Vagina (tissue), 2 donors: ENCODE measurements around the gene SPATA25. TPM values are rescaled to one million over a fixed set of nuclear protein-coding genes. Genes with fewer than 3 reads are reported as not detected.

Experiments used
- DNase-seq, 2 donors: peaks; one replicate each; pipeline ENCODE4 v3.0.0-alpha.2; 2017; ENCODE audit errors: extremely low spot score in 2 of 2
- H3K27ac ChIP-seq: fragments of 200-600 bp; sonication (generic); one replicate; pipeline ENCODE4 v1.5.1; 2019
- H3K27me3 ChIP-seq: fragments of 200-600 bp; sonication (generic); one replicate; pipeline ENCODE4 v1.5.1; 2019
- H3K36me3 ChIP-seq, 2 donors: fragments of 200-600 bp; sonication (generic); one replicate each; pipeline ENCODE4 v1.5.1; 2017 to 2019
- H3K4me1 ChIP-seq: fragments of 200-600 bp; sonication (generic); one replicate; pipeline ENCODE4 v1.5.1; 2019
- H3K4me3 ChIP-seq, 2 donors: fragments of 200-600 bp; sonication (generic); 1 replicate in 1 of 2; 2 replicates in 1 of 2; pipeline ENCODE4 v1.5.1; 2016 to 2019
- H3K9me3 ChIP-seq: fragments of 200-600 bp; sonication (generic); one replicate; pipeline ENCODE4 v1.5.1; 2019
- CTCF ChIP-seq, 3 experiments: fragments of 450-650 bp in 2 of 3; fragments of 200-600 bp in 1 of 3; sonication (generic) in 1 of 3; IDR thresholded peaks; one replicate each; pipeline ENCODE4 v1.5.1; 2017 to 2019; ENCODE audit warnings: antibody characterized with exemption in 3 of 3, mild to moderate bottlenecking in 2 of 3, moderate library complexity in 2 of 3
- POLR2A ChIP-seq, 2 donors: fragments of 450-650 bp; IDR thresholded peaks; one replicate each; pipeline ENCODE4 v1.6.1; 2017; ENCODE audit warnings: antibody characterized with exemption in 2 of 2, mild to moderate bottlenecking in 2 of 2, moderate library complexity in 2 of 2
- POLR2AphosphoS5 ChIP-seq, 2 donors: sonication (generic); formaldehyde crosslinking; IDR thresholded peaks; one replicate each; pipeline ENCODE4 v1.9.0; 2017; ENCODE audit warnings: antibody characterized with exemption in 2 of 2, mild to moderate bottlenecking in 2 of 2, low read depth in 1 of 2; ENCODE audit not compliant: insufficient read depth in 1 of 2
- intact Hi-C: fragments of 100-400 bp; cut with DNase I; formaldehyde crosslinking; loops from one replicate; pipeline ENCODE4 v1.15.1; 2023
- total RNA-seq: library from RNA; depleted of rRNA; stranded (reverse); fragments of >200 nt; gene quantifications from one replicate; pipeline ENCODE4 v1.2.3, GENCODE V29; 2016

SPATA25 gene
- total RNA-seq, 1 donor from 2014 or later = 7.1 TPM

GRCh38 chr20:45897289-45897688, 9.9 kb upstream of the SPATA25 start:
- Histone ChIP-seq H3K27ac (no peak overlapping the region), H3K27me3 (no peaks in the 10 kb centered on the region), H3K4me1 (peaks cover 10% of the 10 kb centered on the region), H3K4me3 (no peak overlapping the region), H3K9me3 (no peaks in the 10 kb centered on the region), H3K36me3 (peaks cover 0 to 42% of the 10 kb centered on the region in 2 donors)
- intact Hi-C loops = no loop called here
- no peak for DNase-seq
- no peak for TF ChIP-seq POLR2A (IDR thresholded peaks at IDR 0.05)
- TF ChIP-seq POLR2AphosphoS5 (IDR thresholded peaks at IDR 0.05; ENCODE audit: insufficient read depth in 1 of 2, low read depth in 1 of 2) = no peak
- no peak for TF ChIP-seq CTCF (IDR thresholded peaks at IDR 0.05)

GRCh38 chr20:45896641-45897161, 9.3 kb upstream of the SPATA25 start:
- Histone ChIP-seq H3K27ac (no peak overlapping the region), H3K27me3 (no peaks in the 10 kb centered on the region), H3K4me3 (no peak overlapping the region), H3K9me3 (no peaks in the 10 kb centered on the region), H3K4me1 (peaks cover 16% of the 10 kb centered on the region), H3K36me3 (peaks cover 0 to 39% of the 10 kb centered on the region in 2 donors)
- intact Hi-C loops = no loop called here
- no peak for DNase-seq
- TF ChIP-seq POLR2A (IDR thresholded peaks at IDR 0.05) (no peak), POLR2AphosphoS5 (IDR thresholded peaks at IDR 0.05; ENCODE audit: insufficient read depth in 1 of 2, low read depth in 1 of 2) (no peak), CTCF (IDR thresholded peaks at IDR 0.05) (no peak)

- intact Hi-C loops = no loop called here
- TF ChIP-seq POLR2AphosphoS5 (IDR thresholded peaks at IDR 0.05; ENCODE audit: insufficient read depth in 1 of 2, low read depth in 1 of 2) (no peak), POLR2A (IDR thresholded peaks at IDR 0.05) (no peak), CTCF (IDR thresholded peaks at IDR 0.05) (no peak)
These were observed 7.4 kb upstream of the SPATA25 start for GRCh38 chr20:45894797-45895196.

GRCh38 chr20:45893831-45894230, 6.4 kb upstream of the SPATA25 start:
- no peak for TF ChIP-seq POLR2A (IDR thresholded peaks at IDR 0.05)
- TF ChIP-seq CTCF (IDR thresholded peaks at IDR 0.05) = no peak
- no peak for TF ChIP-seq POLR2AphosphoS5 (IDR thresholded peaks at IDR 0.05; ENCODE audit: insufficient read depth in 1 of 2, low read depth in 1 of 2)
- H3K27ac ChIP-seq = no peak overlapping the region
- H3K9me3 ChIP-seq = no peaks in the 10 kb centered on the region
- DNase-seq = no peak
- peaks cover 34% of the 10 kb centered on the region for H3K4me1 ChIP-seq
- no peaks in the 10 kb centered on the region for H3K27me3 ChIP-seq
- no peak overlapping the region for H3K4me3 ChIP-seq
- H3K36me3 ChIP-seq = peaks cover 0 to 39% of the 10 kb centered on the region in 2 donors
- intact Hi-C loops = no loop called here

More at GRCh38 chr20:45894797-45895196, 7.4 kb upstream of the SPATA25 start:
- no peak for DNase-seq
- Histone ChIP-seq H3K27ac (no peak overlapping the region), H3K9me3 (no peaks in the 10 kb centered on the region), H3K27me3 (no peaks in the 10 kb centered on the region), H3K4me3 (no peak overlapping the region), H3K4me1 (peaks cover 24% of the 10 kb centered on the region), H3K36me3 (peaks cover 0 to 39% of the 10 kb centered on the region in 2 donors)

GRCh38 chr20:45892828-45893500, 5.5 kb upstream of the SPATA25 start:
- peaks cover 0 to 35% of the 10 kb centered on the region in 2 donors for H3K36me3 ChIP-seq
- no peak overlapping the region for H3K27ac ChIP-seq
- TF ChIP-seq POLR2AphosphoS5 (IDR thresholded peaks at IDR 0.05; ENCODE audit: insufficient read depth in 1 of 2, low read depth in 1 of 2) (no peak), CTCF (IDR thresholded peaks at IDR 0.05) (no peak), POLR2A (IDR thresholded peaks at IDR 0.05) (no peak)

More at GRCh38 chr20:45892828-45893500, 5.5 kb upstream of the SPATA25 start:
- H3K4me1 ChIP-seq = peaks cover 39% of the 10 kb centered on the region
- intact Hi-C loops = no loop called here
- no peak for DNase-seq
- no peaks in the 10 kb centered on the region for H3K27me3 ChIP-seq
- no peak overlapping the region for H3K4me3 ChIP-seq
- H3K9me3 ChIP-seq = no peaks in the 10 kb centered on the region
